T-cell (primary cell): ENCODE data around the gene GRM7. TPM values are rescaled to one million over a fixed set of nuclear protein-coding genes. Genes with fewer than 3 reads are reported as not detected.

Experiments used
- ATAC-seq, 4 experiments: fragments of 200-7000 bp in 3 of 4; fragments of 150-1000 bp in 1 of 4; cut with Tn5 transposase; replicated peaks in 1 of 4; 1 replicate in 3 of 4; 2 replicates in 1 of 4; pipeline ENCODE4 v1.10.0; 2021; ENCODE audit warnings: moderate library complexity in 3 of 4, mild to moderate bottlenecking in 2 of 4, moderate number of reproducible peaks in 1 of 4
- CTCF ChIA-PET, 2 donors: fragments of 300-600 bp; sonication (Branson Sonifier 250); formaldehyde crosslinking; loops; one replicate each; lab custom pipeline; 2022; ENCODE audit warnings: antibody characterized with exemption in 2 of 2; lab: Charles Lee
- POLR2A ChIA-PET, 2 donors: fragments of 300-600 bp; sonication (Branson Sonifier 250); formaldehyde crosslinking; loops; one replicate each; lab custom pipeline; 2022; ENCODE audit warnings: antibody characterized with exemption in 2 of 2; lab: Charles Lee
- DNase-seq, 35 experiments: peaks; one replicate each; pipeline versions ENCODE4 v3.0.0 to v3.0.0-alpha.2; 2013 to 2023
- H3K27ac ChIP-seq: one replicate; pipeline ENCODE4 v1.5.1; 2013; ENCODE audit warnings: low read length
- H3K27me3 ChIP-seq, 2 experiments: replicated peaks in 1 of 2; 1 replicate in 1 of 2; 2 replicates in 1 of 2; pipeline versions ENCODE4 v1.6.1 to v1.7.0; 2013; ENCODE audit warnings: low read length in 1 of 2, mixed read lengths in 1 of 2; ENCODE audit not compliant: control insufficient read depth in 2 of 2, insufficient read depth in 2 of 2; ENCODE audit errors: extremely low read depth in 1 of 2
- H3K36me3 ChIP-seq, 2 donors: 1 replicate in 1 of 2; 2 replicates in 1 of 2; pipeline versions ENCODE4 v1.6.1 to v1.7.0; 2013; ENCODE audit warnings: low read length in 1 of 2; ENCODE audit not compliant: control insufficient read depth in 2 of 2, insufficient read depth in 1 of 2; ENCODE audit errors: extremely low read depth in 1 of 2
- H3K4me1 ChIP-seq, 2 experiments: 1 replicate in 1 of 2; 2 replicates in 1 of 2; pipeline versions ENCODE4 v1.6.1 to v1.7.0; 2013; ENCODE audit warnings: low read length in 2 of 2, mixed read lengths in 1 of 2; ENCODE audit not compliant: insufficient read depth in 2 of 2, control insufficient read depth in 1 of 2; ENCODE audit errors: extremely low read depth in 1 of 2
- H3K4me3 ChIP-seq, 2 donors: 1 replicate in 1 of 2; 2 replicates in 1 of 2; pipeline versions ENCODE4 v1.5.1 to v1.7.0; 2013; ENCODE audit warnings: mild to moderate bottlenecking in 2 of 2, low read length in 1 of 2, moderate library complexity in 1 of 2; ENCODE audit not compliant: control insufficient read depth in 1 of 2; ENCODE audit errors: extremely low read depth in 1 of 2
- H3K9me3 ChIP-seq: 2 replicates; pipeline ENCODE4 v1.7.0; 2013
- H3K27ac Mint-ChIP-seq, 2 donors: one replicate each; pipeline ENCODE4 v1.8.0; 2020 to 2021; ENCODE audit warnings: mild to moderate bottlenecking in 2 of 2, mixed read lengths in 2 of 2
- H3K27me3 Mint-ChIP-seq, 2 donors: one replicate each; pipeline ENCODE4 v1.8.0; 2021 to 2022; ENCODE audit warnings: mixed read lengths in 2 of 2
- H3K36me3 Mint-ChIP-seq: one replicate; pipeline ENCODE4 v1.8.0; 2021; ENCODE audit warnings: mixed read lengths
- H3K4me1 Mint-ChIP-seq, 3 donors: one replicate each; pipeline ENCODE4 v1.8.0; 2020 to 2022; ENCODE audit warnings: mixed read lengths in 3 of 3, mild to moderate bottlenecking in 1 of 3
- H3K4me3 Mint-ChIP-seq, 3 donors: one replicate each; pipeline ENCODE4 v1.8.0; 2020 to 2022; ENCODE audit warnings: mild to moderate bottlenecking in 3 of 3, mixed read lengths in 3 of 3, moderate library complexity in 3 of 3
- H3K9me3 Mint-ChIP-seq, 3 donors: one replicate each; pipeline ENCODE4 v1.8.0; 2020 to 2022; ENCODE audit warnings: mixed read lengths in 3 of 3
- WGBS: methylation state at CpG from one replicate; pipeline ENCODE4 v1.1.5; 2013; ENCODE audit warnings: missing lambda C conversion rate; ENCODE audit not compliant: insufficient coverage; 5-methylcytosine and 5-hydroxymethylcytosine counted together
- total RNA-seq, 35 experiments: library from RNA in 6 of 35; stranded (reverse) in 6 of 35; fragments of 120-200 nt in 1 of 35; gene quantifications; one replicate each; pipeline versions ENCODE4 v1.2.1 to v1.2.4 and lab custom pipeline; 2013 to 2026

Gene GRM7
- total RNA-seq, 5 donors from 2014 or later (not counting 1 experiment from before 2014, with no cell fraction given): not detected

DNA sequence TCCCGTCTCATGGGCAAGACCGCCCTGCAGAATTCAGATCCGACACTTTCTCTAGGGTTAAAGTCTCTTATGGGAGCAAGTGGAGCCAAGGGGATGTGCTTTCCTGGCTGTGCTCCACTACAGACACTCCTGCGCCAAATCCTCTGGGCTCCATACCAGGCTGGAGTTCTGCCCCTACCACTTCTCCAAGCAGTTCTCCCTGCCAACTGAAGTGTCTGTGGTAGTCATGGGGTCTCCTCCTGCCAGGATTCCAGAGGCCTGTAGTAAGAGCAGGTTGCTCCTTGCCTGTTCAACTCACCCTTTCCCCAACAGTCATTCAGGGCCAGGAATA is 403.2 kb downstream of the GRM7 start:
- Mint-ChIP-seq H3K27ac (no peak overlapping the region), H3K36me3 (no peaks in the 10 kb centered on the region), H3K27me3 (peaks cover 3% of the 10 kb centered on the region in 2 donors), H3K4me3 (no peak overlapping the region), H3K9me3 (peaks cover 2 to 5% (median 5%) of the 10 kb centered on the region in 3 donors), H3K4me1 (no peaks in the 10 kb centered on the region)
- DNase-seq (no peak), ATAC-seq (no peak)
- Histone ChIP-seq H3K4me1 (no peaks in the 10 kb centered on the region), H3K9me3 (no peaks in the 10 kb centered on the region), H3K4me3 (no peak overlapping the region), H3K27ac (no peak overlapping the region), H3K36me3 (no peaks in the 10 kb centered on the region), H3K27me3 (peaks cover 0 to 4% of the 10 kb centered on the region in 2 experiments)
- ChIA-PET POLR2A (no interaction called here), CTCF (no interaction called here)
- WGBS: 96% methylated on average over 3 of the region's 4 CpGs

GRCh38 chr3:7265736-7266135 is 404.8 kb downstream of the GRM7 start:
- no peak for DNase-seq
- H3K27me3 Mint-ChIP-seq: peaks cover 3% of the 10 kb centered on the region in 2 donors
- Histone ChIP-seq H3K9me3 (no peaks in the 10 kb centered on the region), H3K36me3 (no peaks in the 10 kb centered on the region), H3K4me1 (no peaks in the 10 kb centered on the region), H3K27ac (no peak overlapping the region), H3K27me3 (peaks cover 0 to 4% of the 10 kb centered on the region in 2 experiments), H3K4me3 (no peak overlapping the region)
- POLR2A ChIA-PET: interaction anchor here in 1 of 2 donors (0.6 kb wide), 1 partner anchor 18 kb away, joined by 4 read pairs; no protein-coding TSS in a partner anchor
- H3K4me3 Mint-ChIP-seq: no peak overlapping the region
- peaks cover 2 to 5% (median 3%) of the 10 kb centered on the region in 3 donors for H3K9me3 Mint-ChIP-seq
- no peak overlapping the region for H3K27ac Mint-ChIP-seq
- no peaks in the 10 kb centered on the region for H3K4me1 Mint-ChIP-seq
- ATAC-seq: no peak
- 67% methylated on average over 1 of the region's 4 CpGs for WGBS
- no peaks in the 10 kb centered on the region for H3K36me3 Mint-ChIP-seq
- CTCF ChIA-PET: no interaction called here

DNA sequence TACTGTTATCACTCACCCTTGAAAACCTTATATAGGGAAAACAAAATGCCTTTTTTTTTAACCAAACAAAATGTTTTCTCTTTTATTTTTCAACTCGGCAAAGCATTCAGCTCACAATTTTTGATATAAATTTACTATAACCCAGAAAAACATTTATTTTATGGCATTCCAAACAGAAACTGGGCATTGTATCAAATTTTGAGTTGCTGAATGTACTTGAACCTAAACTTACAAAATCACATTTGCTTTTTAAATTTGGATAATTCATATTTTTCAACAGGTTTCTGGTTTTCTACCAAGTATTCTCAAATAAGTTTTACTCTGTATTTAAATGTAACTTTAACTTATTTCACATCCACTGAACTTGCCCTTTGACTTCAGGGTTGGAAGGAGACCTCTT is 405.6 kb downstream of the GRM7 start:
- H3K36me3 ChIP-seq: no peaks in the 10 kb centered on the region
- no peaks in the 10 kb centered on the region for H3K9me3 ChIP-seq
- no peak for ATAC-seq
- Mint-ChIP-seq H3K27ac (no peak overlapping the region), H3K36me3 (no peaks in the 10 kb centered on the region), H3K4me1 (no peaks in the 10 kb centered on the region), H3K27me3 (peaks cover 3% of the 10 kb centered on the region in 2 donors), H3K4me3 (no peak overlapping the region), H3K9me3 (peaks cover 0 to 5% (median 4%) of the 10 kb centered on the region in 3 donors)
- POLR2A ChIA-PET: no interaction called here
- no peak overlapping the region for H3K27ac ChIP-seq
- WGBS: no CpG with 5 or more reads among the region's 1 CpG
- DNase-seq: no peak
- CTCF ChIA-PET: no interaction called here
- no peaks in the 10 kb centered on the region for H3K4me1 ChIP-seq
- H3K27me3 ChIP-seq: peaks cover 0 to 4% of the 10 kb centered on the region in 2 experiments
- no peak overlapping the region for H3K4me3 ChIP-seq

- Histone ChIP-seq H3K9me3 (no peaks in the 10 kb centered on the region), H3K4me3 (no peak overlapping the region), H3K27me3 (no peaks in the 10 kb centered on the region), H3K4me1 (no peaks in the 10 kb centered on the region), H3K36me3 (no peaks in the 10 kb centered on the region), H3K27ac (no peak overlapping the region)
- no peaks in the 10 kb centered on the region for H3K4me1 Mint-ChIP-seq
- POLR2A ChIA-PET: no interaction called here
- H3K9me3 Mint-ChIP-seq: peaks cover 2 to 8% (median 5%) of the 10 kb centered on the region in 3 donors
- CTCF ChIA-PET: no interaction called here
- 88% methylated on average over 1 of the region's 5 CpGs for WGBS
- no peaks in the 10 kb centered on the region for H3K27me3 Mint-ChIP-seq
- no peak overlapping the region for H3K4me3 Mint-ChIP-seq
- ATAC-seq (no peak), DNase-seq (no peak)
- no peaks in the 10 kb centered on the region for H3K36me3 Mint-ChIP-seq
- H3K27ac Mint-ChIP-seq: no peak overlapping the region
Observed at GRCh38 chr3:7270731-7271130, 409.8 kb downstream of the GRM7 start.

GRCh38 chr3:7271631-7272030 is 410.7 kb downstream of the GRM7 start:
- DNase-seq (no peak), ATAC-seq (no peak)
- Histone ChIP-seq H3K9me3 (no peaks in the 10 kb centered on the region), H3K4me3 (no peak overlapping the region), H3K4me1 (no peaks in the 10 kb centered on the region), H3K36me3 (no peaks in the 10 kb centered on the region), H3K27me3 (no peaks in the 10 kb centered on the region), H3K27ac (no peak overlapping the region)
- ChIA-PET POLR2A (no interaction called here), CTCF (no interaction called here)
- H3K36me3 Mint-ChIP-seq: no peaks in the 10 kb centered on the region
- no peaks in the 10 kb centered on the region for H3K4me1 Mint-ChIP-seq
- no peak overlapping the region for H3K27ac Mint-ChIP-seq
- no CpG with 5 or more reads among the region's 3 CpGs for WGBS
- no peak overlapping the region for H3K4me3 Mint-ChIP-seq
- H3K9me3 Mint-ChIP-seq: peaks cover 2 to 8% (median 5%) of the 10 kb centered on the region in 3 donors
- H3K27me3 Mint-ChIP-seq: no peaks in the 10 kb centered on the region

DNA sequence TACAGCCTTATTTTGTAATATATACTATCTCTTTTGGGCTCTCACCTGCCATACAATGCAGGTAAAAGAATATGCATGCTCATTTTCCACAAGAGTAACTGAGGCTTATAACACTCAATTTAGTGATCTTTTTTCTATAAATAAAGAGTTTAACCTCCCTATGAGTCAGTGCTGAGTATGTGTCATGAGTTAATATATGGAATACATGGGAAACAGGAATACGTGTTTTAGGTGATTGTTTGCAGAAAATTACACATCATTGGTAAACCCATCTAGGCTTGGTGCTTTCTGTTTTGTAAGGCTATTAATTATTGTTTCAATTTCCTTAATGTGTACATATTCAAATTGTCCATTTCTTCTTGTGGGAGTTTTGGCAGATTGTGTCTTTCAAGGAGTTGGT is 411.3 kb downstream of the GRM7 start:
- H3K27ac Mint-ChIP-seq: no peak overlapping the region
- WGBS: no CpG with 5 or more reads among the region's 1 CpG
- H3K9me3 Mint-ChIP-seq: peaks cover 5 to 8% (median 5%) of the 10 kb centered on the region in 3 donors
- no peaks in the 10 kb centered on the region for H3K9me3 ChIP-seq
- H3K27me3 Mint-ChIP-seq: no peaks in the 10 kb centered on the region
- DNase-seq (no peak), ATAC-seq (no peak)
- no peak overlapping the region for H3K4me3 ChIP-seq
- no peaks in the 10 kb centered on the region for H3K36me3 Mint-ChIP-seq
- ChIA-PET CTCF (no interaction called here), POLR2A (no interaction called here)
- H3K27me3 ChIP-seq: no peaks in the 10 kb centered on the region
- no peak overlapping the region for H3K27ac ChIP-seq
- H3K4me1 ChIP-seq: no peaks in the 10 kb centered on the region
- H3K36me3 ChIP-seq: no peaks in the 10 kb centered on the region
- H3K4me3 Mint-ChIP-seq: no peak overlapping the region
- H3K4me1 Mint-ChIP-seq: no peaks in the 10 kb centered on the region

DNA sequence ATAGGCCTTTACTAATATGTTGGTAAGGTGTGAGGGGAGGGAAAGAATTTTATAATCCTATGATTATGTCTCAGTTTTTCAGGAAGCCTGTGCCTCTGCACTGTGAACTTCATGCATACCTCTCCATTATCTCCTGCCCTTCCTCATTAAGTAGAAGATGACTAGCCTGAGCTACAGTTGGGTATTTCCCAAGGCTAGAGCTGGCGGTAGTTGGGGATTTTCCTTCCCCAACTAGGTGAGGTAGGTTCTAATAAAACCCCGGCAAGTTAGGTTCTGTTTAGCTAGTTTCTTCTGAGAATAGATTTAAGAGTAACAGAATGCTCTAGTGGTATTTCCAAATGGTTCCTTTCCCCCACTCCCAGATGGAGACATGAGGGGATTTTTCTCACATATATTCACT is 414.5 kb downstream of the GRM7 start:
- POLR2A ChIA-PET: no interaction called here
- Histone ChIP-seq H3K27ac (no peak overlapping the region), H3K4me3 (no peak overlapping the region), H3K36me3 (no peaks in the 10 kb centered on the region), H3K9me3 (no peaks in the 10 kb centered on the region), H3K27me3 (no peaks in the 10 kb centered on the region), H3K4me1 (no peaks in the 10 kb centered on the region)
- CTCF ChIA-PET: no interaction called here
- Mint-ChIP-seq H3K27me3 (no peaks in the 10 kb centered on the region), H3K27ac (no peak overlapping the region), H3K9me3 (peaks cover 5 to 8% (median 7%) of the 10 kb centered on the region in 3 donors), H3K4me1 (no peaks in the 10 kb centered on the region), H3K36me3 (no peaks in the 10 kb centered on the region), H3K4me3 (no peak overlapping the region)
- no peak for ATAC-seq
- DNase-seq: no peak
- WGBS: no CpG with 5 or more reads among the region's 2 CpGs
